Effector CD4-positive, alpha-beta T cell (primary cell): Measurements from ENCODE around the gene C2orf92.
"Not testable (repeated sequence)": the region's sequence is repeated elsewhere in the genome, so short reads cannot be mapped to it uniquely, and the experiment has no call there.

Source experiments
- DNase-seq: peaks from one replicate; pipeline ENCODE4 v3.0.0-alpha.2; 2020

The C2orf92 gene

GRCh38 chr2:97660044-97660774 is 9.3 kb upstream of the C2orf92 start:
- DNase-seq = no peak

DNA sequence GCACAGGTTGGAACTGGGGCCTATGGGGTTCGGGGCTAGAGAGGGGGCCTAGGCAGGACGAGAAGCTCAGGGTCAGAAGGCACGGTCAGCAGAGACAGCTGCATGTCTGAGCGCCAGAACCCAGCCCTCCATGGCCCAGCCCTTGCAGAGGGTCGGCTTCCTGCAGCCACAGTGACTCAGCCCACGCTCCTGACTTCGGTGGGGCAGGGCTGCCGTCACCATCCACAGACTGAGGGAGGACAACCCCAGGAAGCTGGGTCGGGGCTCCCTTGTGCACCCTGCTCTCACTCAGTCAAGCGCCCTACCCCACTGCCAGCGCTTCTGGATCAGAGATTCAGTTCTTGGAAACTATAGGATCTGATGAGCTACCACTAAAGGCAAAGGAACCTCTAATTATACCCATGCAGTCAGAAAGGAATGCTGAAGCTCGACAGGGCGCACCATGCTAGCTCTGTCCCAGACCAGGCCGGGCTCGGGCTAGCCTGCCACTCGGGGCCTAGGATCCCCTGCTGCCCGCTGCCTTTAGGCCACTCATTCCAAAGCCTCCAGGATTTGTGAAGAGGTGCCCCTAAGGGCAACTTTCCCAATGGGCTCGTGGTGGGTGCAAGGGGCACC is 8.6 kb upstream of the C2orf92 start:
- no peak for DNase-seq

GRCh38 chr2:97661927-97662326 is 7.6 kb upstream of the C2orf92 start:
- DNase-seq = no peak

DNA sequence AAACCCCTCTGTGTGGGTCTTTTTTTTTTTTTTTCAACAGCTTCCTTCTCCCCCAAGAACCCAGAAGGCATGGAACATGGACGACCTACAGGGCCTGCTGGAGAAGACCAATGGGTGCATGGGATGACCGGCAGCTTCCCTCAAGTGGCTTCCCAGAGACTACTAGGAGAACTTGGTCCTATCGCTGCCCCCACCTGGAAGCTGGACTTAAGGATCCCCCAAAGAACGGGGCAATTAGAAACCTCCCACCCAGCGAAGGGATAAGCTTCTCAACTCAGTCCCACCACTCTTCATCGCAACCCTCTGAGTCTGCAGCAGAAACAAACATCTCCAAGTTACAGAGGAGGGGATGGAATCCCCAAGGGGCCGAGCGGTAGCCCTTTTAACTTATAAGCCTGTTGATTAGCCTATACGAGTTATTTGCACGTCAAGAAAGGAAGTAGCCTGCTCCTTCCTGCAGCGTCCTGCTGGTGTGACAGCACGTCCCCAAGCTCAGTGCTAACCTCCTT is 7.1 kb upstream of the C2orf92 start:
- DNase-seq = no peak

DNA sequence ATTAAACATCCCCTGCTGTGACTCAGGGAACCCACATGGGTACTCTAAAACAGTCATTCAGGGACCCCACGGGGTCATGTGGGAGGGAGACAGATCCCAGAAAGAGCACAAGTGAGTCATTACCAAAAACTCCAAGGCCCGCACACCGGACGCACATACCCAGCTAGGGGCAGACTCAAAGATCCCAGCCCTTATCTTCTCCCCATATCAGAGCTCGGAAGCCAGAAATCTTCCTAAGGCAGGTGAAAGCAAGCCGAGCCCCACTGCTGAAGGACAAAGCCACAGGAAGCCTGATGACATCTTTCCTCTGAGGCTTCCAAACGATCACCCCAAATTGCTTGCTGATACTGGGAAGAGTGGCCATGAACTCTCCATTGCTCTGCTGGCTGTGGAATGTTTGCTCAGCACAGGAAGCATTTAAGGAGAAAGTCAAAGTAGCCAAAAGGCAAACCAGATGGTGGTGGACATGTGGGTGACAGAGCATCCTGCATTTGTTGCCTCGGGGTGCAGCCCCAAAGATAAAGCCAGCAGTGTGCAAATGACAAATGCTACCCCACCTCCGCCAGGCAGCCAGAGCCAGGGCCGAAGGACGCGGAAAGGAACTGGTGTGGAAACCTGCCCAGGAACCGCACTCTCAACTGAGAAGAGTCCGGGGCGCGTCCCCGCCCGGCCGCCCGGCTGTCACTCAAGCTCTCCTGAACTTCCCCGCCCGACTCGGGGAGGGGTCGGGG is 6.5 kb upstream of the C2orf92 start:
- DNase-seq = peak; percentile 61

DNA sequence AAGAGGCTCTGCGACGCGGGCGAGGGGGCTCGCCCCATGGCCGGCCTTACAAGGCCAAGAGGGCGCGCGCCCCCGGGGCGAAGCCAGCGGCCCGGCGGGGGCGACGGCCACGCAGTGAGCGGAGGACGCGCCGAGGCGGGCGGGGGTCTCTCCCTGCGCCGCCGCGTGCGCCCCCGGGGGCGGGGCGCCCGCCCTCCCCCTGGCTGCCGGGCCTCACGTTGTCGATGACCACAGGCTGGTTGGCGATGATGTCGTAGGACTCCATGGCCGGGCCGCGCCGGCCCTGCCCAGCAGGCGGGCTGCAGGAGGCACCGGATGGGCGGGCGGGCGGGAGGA is 5.9 kb upstream of the C2orf92 start:
- no peak for DNase-seq

DNA sequence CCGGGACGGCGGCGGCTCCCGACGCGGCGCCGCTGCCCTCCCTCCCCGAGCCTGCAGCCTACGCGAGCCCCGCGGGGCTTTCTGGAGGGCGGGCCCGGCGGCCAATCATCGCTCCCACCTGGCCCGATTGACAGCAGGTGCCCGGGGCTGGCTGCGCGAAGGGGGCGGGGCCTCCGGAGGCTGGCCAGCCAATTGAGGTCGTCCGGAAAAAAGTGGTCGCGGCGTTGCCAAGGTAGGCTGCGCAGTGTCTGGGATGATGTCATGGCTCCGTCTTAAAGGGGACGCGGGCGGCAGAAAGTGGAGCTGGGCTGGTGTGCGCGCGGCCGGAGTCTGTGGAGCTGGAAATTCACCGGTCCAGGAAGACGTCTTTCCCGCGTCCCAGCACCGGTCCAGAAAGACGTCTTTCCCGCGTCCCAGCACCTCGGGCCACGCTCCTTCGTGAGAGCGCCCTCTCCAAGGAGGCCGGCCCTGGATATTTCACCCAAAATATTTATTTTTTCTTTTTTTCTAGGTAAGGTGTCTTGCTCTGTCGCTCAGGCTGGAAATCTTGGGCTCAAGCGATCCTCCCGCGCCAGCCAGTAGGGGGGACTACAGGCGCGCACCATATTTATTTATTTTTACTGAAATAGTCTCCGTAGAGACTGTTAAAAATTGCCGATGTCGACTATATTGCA is 5.4 kb upstream of the C2orf92 start, which contains the start of gene ACTR1B:
Gene ACTR1B (minus strand): TSS at position 83 of the 674 bp plus-strand sequence. CDS start 154 bp downstream, outside the sequence.
- DNase-seq = peak; percentile 96

- DNase-seq = no peak
These were observed 4.9 kb upstream of the C2orf92 start for GRCh38 chr2:97664636-97664970.

DNA sequence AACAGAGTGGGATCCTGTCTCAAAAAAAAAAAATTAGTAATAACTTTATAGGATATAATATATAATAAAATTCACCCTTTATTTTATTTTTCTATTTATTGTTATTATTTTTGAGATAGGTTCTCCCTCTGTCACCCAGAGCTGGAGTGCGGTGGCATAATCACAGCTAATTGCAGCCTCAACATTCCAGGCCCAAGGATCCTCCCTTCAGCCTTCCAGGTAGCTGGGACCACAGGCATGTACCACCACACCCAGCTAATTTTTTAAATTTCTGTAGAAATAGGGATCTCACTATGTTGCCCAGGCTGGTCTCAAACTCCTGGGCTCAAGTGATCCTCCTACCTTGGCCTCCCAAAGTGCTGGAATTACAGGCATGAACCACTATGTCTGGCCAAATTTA is 958 bp downstream of the C2orf92 start:
- no peak for DNase-seq

GRCh38 chr2:97671526-97671925 is 2.0 kb downstream of the C2orf92 start:
- no peak for DNase-seq

DNA sequence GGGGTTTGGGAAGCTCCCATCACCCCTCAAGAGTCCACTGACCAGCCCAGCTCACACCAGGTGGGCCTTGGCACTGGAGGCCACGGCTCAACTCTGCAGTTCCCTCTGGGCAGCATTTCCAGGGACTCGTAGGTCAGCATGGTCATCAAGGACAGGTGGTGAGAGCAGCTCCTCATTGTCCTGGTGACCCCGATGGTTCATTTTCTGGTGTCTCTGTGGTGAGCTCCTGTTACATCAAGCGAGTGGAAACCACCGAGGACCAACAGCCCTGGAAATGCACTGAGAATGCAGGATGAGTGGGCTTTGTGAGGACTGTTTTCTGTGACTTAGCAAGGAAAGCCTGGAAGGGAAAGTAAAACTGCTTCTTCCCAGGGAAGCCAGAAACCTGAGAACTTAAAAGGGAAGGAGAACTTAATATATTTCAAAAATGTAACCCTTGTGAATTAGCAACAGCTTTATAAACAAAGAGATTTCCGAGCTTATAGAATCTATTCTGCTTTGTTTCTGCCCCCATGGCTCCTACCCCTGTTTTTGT is 3.2 kb downstream of the C2orf92 start:
- DNase-seq = not testable (repeated sequence)

DNA sequence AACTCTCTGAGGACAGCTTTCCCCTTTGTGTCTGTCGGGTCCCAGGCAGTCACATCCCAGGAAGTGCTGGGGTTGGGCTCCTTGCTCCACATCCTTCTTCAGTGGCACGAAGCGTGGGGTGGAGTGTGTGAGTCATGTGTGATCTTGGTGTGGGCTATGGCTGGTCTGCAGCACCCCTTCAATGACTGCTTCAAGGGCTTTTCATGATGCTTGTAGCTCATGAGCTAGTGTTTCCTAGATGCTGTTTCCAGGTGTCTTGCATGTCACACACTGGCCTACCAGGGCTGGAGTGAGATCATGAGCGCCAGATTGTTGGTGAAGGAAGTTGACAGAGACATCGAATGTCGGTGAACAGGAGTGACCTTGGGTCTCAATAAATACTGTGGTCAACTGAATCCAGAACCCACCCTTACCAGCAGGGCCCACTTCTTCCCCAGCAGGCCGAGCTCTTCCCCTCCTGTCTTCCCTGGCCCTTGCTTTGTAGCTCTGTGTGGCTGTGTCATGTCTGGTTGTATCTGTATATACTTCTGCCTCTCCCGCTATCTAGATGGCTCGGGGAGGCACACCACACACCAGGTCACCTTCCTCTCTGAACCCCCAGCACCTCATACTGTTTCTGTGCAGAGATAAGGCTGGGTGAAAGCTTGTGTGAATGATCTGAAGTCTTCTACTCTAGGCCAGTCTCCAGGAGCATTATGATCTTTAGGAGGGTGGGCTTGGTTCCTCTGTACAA is 3.8 kb downstream of the C2orf92 start:
- no peak for DNase-seq

DNA sequence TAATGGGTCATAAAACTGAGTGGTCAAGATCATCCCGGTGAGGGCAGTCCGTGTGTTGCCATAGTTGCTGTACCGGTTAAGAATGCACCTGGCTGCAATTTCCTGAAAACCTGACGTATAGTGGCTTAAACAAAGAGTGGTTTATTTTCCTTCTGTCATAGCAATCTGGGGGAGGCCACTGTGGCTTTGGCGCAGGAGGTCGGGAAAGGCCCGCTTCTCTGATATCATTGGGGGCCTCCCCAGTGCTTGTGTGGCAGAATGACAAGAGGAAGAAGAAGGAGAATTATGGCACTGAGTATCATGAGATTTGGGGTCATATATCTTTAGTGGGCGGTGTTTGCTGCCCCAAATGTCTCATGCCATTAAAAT is 4.4 kb downstream of the C2orf92 start:
- DNase-seq = no peak

DNA sequence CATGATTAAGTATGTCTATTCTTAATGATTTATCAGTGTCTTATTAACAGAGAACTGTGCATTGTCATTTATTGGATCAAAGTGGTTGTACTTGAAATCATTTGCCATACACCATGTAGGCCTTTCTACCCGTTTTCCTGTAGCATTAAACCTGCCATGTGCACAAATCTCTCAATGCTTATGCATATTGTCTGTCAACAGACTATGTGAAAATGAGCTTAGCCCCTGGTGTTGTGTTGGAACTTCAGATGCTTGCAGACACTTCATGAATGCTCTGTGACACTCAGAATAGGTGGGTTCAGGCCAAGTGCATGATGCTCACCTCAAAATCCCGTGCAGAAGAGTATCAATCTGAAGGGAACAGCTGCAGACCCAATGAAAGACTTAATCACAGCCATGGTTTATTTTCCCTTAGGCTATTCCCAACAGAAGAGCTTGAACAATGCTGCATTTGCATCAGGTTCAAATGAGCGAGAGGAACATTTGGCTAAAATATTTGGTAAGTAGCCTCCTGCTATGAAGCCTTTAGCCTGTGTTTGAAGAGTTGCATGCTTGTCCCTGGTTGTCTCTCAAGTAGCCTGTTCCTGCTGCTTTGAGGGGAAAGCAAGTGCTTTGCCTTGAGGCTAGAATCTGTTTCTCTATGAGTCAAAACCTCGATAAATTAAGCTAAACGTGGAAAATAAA is 6.1 kb downstream of the C2orf92 start:
- DNase-seq = no peak

DNA sequence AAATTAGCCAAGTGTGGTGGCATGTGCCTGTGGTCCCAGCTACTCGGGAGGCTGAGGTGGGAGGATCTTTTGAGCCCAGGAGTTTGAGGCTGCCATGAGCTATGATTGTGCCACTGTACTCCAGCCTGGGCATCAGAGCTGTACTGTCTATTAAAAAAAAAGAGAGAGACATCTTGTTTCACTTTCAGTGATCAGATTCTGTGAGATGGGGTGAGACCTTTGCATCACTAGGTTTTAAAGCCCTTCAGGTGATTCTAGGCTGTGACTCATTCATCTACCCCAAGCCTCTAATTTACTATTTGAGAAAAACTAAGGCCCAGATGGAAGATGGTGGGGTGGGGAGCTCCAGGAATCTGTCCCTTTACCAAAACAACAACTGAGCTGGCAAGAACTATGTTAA is 7.1 kb downstream of the C2orf92 start:
- DNase-seq = no peak

DNA sequence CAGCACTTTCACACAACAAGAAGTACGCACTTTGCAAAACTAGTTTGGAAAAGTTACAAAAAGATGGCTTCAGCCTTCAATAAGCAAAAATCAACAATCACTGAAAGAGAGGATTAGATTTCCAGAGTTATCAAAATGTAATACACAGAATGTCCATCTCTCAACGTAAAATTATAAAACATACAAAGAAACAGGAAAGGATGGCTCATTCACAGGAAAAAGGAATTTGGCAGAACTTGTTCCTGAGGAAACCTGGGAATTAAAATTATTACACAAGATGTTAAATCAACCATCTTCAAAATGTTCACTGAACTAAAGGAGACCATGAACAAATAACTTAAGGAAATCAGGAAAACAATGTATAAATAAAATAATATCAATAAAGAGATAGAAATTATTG is 8.0 kb downstream of the C2orf92 start:
- no peak for DNase-seq

GRCh38 chr2:97678298-97678697 is 8.8 kb downstream of the C2orf92 start:
- DNase-seq = no peak

DNA sequence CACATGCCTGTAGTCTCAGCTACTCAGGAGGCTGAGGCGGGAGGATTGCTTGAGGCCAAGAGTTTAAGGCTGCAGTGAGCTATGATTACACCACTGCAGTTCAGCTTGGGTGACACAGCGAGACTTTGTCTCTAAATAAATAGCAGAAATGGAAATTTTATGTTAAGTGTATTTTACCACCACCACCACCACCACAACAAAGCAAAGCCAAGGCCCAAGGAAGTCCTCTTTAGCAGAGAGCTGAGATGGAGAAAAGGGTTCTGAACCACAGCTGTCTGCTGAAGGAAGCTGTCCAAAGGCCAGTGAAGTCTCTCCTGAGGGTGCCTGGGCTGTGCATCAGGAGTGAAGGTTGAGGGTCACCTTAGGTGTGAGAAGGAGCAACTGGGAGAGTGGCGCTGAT is 17.7 kb downstream of the C2orf92 start:
- not testable (repeated sequence) for DNase-seq

- DNase-seq = no peak
These were observed 18.7 kb downstream of the C2orf92 start for GRCh38 chr2:97688062-97688827.

DNA sequence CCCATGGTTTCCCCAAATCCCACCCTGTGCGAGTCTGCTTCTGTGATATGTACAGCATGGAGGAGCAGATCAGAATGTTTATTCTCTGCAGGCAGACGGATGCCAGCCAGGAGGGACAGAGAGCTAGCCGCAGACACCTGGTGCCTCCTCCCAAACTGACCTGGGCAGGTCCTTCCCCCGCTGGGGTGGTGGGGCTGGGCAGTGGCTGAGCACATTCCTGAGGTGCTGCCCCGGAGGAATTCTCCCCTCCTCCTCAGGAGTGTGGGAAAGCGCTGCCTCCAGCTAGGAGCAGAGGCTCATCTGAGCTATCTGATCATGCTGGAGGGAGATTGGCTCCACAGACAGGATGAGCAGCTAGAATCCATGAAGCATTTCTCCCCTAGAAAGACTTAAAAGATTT is 21.7 kb downstream of the C2orf92 start:
- DNase-seq = no peak

DNA sequence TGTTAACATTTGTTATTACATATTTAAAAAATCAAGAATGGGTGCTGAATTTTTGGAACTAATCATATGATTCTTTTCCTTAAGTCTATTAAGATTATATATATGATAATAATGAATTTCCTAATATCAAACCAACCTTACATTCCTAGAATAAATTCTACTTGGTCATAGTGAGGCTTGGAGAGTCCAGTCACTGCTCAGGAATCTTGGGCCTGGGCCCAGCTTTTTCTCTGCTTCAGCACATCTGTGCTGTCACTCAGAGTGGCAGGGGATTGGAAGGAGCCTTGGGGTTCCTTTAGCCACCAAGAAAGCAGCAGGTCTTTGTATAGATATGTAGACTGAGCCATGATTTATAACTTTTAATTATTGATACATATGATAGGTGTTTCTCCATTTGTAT is 24.0 kb downstream of the C2orf92 start:
- no peak for DNase-seq
